GM12891 (cell line): ENCODE results near the gene TTC22.

ENCODE experiments used
- PAX5 ChIP-seq: IDR thresholded peaks from 2 replicates; pipeline ENCODE4 v1.6.1; 2011; ENCODE audit warnings: low read length, moderate library complexity, mild to moderate bottlenecking; ENCODE audit not compliant: insufficient read depth, severe bottlenecking
- POLR2A ChIP-seq: IDR thresholded peaks from 2 replicates; pipeline ENCODE4 v1.6.1; 2011; ENCODE audit warnings: low read depth, low read length, control low read depth
- POLR2AphosphoS5 ChIP-seq: IDR thresholded peaks from 2 replicates; pipeline ENCODE4 v1.6.1; 2011; ENCODE audit warnings: low read depth, low read length, control low read depth
- TAF1 ChIP-seq: IDR thresholded peaks from 2 replicates; pipeline ENCODE4 v1.6.1; 2011; ENCODE audit warnings: low read depth, low read length, control low read depth

DNA sequence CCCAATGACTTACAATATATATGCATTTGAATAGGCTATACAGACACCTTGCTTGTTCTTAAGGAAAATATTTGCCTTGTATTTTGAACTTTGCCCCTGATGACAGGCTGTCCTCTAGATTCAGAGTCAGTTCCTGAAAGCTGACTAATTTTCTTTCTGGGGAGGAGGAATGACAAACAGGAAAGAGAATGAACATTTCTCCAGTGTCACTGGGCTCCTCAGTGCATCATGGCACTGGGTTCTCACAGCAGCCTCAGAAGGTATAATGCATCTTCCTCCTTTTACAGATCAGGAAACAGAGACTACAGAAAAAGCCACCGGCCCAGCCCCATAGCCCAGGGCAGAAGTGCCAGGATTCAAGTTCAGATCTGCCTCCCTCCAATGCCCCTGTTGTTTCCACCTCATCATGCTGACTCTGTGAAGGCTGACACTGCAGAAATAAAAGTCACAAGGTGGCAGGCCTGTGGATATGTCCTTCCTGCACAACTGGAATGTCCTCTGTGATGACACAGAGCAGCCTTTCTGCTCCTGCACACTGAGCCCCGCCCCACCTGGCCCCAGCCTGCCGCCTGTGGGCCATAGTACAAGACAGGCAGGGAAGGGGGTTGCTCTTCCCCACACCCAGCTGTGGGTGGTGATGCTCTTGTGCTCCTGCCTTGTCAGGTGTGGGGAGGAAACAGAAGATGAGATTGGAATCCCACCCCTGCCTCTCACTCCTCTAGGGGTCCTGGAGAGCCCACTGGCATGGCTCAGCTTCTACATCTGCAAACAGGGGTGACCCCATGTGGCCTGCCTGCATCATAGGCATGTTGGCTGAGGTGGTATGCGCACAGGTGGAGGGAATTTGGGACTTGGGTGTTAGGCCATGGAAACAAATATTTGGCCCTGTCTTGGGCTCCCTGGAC, 6.4 kb downstream of the TTC22 start:
- no peak for TF ChIP-seq POLR2A
- no peak for TF ChIP-seq PAX5
- TF ChIP-seq TAF1 = no peak
- no peak for TF ChIP-seq POLR2AphosphoS5
